ENCODE results near the gene NCK2. TPM values are rescaled to one million over a fixed set of nuclear protein-coding genes. Genes with fewer than 3 reads are reported as not detected.
A peak's percentile ranks its signal among the peaks of the same experiment; 100 is the strongest.

The NCK2 gene
- total RNA-seq, 4 donors from 2014 or later, result 56.1 to 69.6 (median 58.7) TPM

DNA sequence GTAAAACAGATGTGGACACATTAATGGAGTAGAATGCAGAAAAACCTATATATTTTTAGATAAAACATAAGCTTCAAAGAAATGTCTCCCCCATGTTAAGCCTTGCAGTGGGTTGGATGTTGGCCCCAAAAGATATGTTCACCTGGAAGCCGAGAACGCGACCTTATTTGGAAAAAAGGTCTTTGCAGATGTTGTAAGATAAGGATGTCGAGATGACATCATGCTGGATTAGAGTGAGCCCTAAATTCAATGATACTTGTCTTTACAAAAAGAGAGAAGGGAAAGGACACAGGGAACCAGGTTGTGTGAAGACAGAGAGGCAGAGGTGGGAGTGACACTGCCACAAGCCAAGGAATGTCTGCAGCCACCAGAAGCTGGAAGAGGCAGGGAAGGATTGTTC lies 3.1 kb upstream of the NCK2 start:
- intact Hi-C loops (cut with DNase I; ENCODE audit: low total_unique reads), result no loop called here
- no peak overlapping the region for H3K4me3 ChIP-seq (ENCODE audit: low read depth, poor library complexity, severe bottlenecking)
- WGBS, 2 donors, result 94 to 96% methylated on average over 4 of the region's 4 CpGs
- DNase-seq (ENCODE audit: low spot score in 2 of 2), result no peak
- TF ChIP-seq POLR2A (IDR thresholded peaks at IDR 0.05), result no peak
- TF ChIP-seq, protein P1, sequence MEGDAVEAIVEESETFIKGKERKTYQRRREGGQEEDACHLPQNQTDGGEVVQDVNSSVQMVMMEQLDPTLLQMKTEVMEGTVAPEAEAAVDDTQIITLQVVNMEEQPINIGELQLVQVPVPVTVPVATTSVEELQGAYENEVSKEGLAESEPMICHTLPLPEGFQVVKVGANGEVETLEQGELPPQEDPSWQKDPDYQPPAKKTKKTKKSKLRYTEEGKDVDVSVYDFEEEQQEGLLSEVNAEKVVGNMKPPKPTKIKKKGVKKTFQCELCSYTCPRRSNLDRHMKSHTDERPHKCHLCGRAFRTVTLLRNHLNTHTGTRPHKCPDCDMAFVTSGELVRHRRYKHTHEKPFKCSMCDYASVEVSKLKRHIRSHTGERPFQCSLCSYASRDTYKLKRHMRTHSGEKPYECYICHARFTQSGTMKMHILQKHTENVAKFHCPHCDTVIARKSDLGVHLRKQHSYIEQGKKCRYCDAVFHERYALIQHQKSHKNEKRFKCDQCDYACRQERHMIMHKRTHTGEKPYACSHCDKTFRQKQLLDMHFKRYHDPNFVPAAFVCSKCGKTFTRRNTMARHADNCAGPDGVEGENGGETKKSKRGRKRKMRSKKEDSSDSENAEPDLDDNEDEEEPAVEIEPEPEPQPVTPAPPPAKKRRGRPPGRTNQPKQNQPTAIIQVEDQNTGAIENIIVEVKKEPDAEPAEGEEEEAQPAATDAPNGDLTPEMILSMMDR (IDR thresholded peaks at IDR 0.05), result no peak

DNA sequence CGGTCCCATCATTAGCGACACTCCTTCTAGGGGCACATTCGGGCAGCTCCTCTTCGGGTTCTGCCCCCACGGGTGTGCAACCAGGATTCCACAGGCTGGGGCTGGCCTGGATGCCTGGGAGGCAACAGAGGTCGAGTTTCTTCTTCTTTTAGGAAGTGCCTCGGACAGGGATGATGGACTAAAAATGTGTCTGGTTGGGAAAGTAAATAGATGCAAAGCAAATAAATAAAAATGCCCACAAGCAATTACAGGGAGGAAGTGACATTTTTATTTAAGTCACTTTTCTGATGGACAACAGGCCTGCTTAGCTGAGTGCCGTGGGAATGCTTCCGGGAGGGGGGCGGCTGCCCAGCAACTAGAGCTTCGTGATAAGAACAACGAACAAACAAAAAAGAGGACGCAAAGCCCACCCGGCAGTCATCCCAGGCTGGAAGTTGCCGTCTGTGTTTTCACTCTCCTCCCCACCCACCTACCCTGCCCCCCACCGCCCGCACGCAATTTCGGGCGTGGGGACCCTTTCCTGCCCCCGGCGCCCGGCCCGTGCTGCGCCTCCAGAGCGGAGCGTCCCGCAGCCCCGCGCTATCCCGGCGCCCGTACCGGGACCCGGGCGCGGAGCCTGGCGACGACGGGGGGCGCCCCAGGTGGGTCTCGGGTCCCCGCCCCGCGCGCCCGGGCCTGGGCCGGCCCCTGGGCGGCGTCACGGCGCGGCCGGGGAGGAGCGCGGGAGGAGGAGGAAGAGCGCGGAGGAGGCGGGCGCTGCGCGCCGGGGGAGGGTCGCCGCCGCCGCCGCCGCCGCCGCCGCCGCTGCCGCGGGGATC lies 412 bp upstream of the NCK2 start:
- TF ChIP-seq POLR2A (IDR thresholded peaks at IDR 0.05), result no peak
- TF ChIP-seq, protein P1 (IDR thresholded peaks at IDR 0.05), result no peak
- DNase-seq (ENCODE audit: low spot score in 2 of 2), result peak in 1 of 2 donors; percentile 88
- peak overlapping the region; percentile 40 for H3K4me3 ChIP-seq (ENCODE audit: low read depth, poor library complexity, severe bottlenecking)
- intact Hi-C loops (cut with DNase I; ENCODE audit: low total_unique reads), result no loop called here
- WGBS, 2 donors, result 2 to 4% methylated on average over 21 to 23 of the region's 75 CpGs

DNA sequence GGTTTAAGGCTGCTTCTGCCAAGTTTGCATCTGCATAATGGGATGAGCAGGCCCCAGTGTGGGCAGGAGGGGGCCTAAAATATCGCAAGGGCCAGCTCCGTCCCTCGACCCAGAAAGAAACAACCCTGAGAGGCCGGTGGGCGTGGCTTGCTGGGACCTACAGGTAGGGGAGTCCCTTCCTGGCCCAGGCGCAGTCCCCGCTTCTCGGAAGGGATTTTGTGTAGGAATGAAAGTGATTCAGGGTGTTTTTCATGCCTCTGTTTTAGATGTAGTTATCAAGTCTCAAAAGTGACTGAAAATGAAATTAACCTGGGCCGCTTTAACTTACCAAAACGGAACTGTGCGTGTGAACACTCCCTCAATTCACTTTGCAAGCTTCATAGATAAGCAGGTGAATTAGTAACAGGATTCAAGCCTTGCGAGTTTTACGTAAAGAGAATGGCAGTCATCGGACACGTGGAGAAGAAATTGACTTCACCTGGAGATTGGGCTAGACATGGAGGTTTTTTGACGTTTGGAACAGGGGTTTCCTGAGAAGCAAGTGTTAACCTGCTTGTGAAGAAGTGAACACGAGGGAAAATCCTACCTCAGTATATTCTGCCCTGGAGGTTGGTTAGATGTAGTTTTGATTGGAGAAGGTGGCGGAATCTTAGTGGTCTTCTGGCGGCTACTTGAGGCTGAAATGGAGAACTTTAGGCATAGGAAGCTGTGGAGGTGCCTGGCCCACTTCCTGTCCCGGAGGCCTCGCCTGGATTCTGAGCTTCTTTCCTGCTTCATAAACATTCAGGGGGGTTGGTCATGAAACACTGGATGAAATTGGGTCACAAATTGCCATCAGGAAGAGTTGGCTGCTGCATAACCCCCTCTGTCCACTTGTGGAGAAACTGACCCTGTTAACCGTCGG lies 1.7 kb downstream of the NCK2 start:
- TF ChIP-seq POLR2A (IDR thresholded peaks at IDR 0.05), result no peak
- TF ChIP-seq, protein P1 (IDR thresholded peaks at IDR 0.05), result no peak
- peak overlapping the region; percentile 89 for H3K4me3 ChIP-seq (ENCODE audit: low read depth, poor library complexity, severe bottlenecking)
- intact Hi-C loops (cut with DNase I; ENCODE audit: low total_unique reads), result no loop called here
- peak; percentile 57 to 91 for DNase-seq (ENCODE audit: low spot score in 2 of 2)
- 30 to 42% methylated on average over 23 of the region's 23 CpGs for WGBS, 2 donors

DNA sequence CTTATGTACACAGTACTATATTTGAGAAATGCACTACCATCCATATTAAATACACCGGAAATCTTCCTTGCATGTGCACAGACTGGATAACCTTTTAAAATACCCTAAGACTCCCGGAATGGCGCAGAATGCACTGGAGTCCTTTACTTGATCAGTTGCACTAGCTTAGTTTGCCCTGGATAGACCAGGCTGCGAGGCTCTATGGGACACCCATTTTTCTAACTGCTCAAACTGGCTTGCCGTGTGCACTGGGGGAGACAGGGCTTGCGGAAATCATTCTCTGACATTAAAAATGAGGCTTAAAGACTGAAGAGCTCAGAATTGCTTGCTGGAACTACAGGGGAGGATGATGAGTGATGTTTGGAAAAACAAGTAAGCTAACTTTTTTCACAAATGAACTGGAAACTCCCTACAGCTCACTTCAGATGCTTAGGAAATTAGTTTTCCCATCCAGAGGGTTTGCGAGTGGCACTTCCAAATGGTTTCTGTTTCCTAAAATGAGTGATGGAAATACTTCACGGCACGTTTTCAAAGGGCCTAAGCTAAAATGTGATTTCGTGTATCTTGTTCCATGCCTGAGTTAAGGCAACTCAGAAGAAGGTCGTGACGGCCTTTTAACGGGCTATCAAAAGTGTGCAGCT lies 2.7 kb downstream of the NCK2 start:
- DNase-seq (ENCODE audit: low spot score in 2 of 2), result no peak
- 59 to 65% methylated on average over 13 of the region's 13 CpGs for WGBS, 2 donors
- intact Hi-C loops (cut with DNase I; ENCODE audit: low total_unique reads), result no loop called here
- H3K4me3 ChIP-seq (ENCODE audit: low read depth, poor library complexity, severe bottlenecking), result no peak overlapping the region
- TF ChIP-seq, protein P1 (IDR thresholded peaks at IDR 0.05), result no peak
- no peak for TF ChIP-seq POLR2A (IDR thresholded peaks at IDR 0.05)

DNA sequence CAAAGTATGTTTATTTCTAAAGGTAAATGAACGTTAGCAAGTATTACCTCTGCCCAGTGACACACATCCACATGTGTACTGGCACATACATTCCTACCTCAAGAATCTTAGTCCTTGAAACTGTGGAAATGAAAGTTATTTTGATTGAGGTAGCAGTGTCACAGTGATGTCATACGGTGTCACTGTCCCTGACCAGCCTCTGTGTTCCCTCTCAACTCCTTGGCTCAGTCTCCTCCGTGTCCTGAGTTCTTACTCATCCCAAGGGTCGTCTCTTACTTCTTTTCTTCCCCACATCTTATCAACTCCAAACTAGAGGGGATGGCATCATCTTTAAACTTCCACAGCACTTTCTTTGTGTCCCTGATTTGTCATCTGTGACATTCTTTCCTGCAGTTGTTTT lies 3.3 kb downstream of the NCK2 start:
- TF ChIP-seq, protein P1 (IDR thresholded peaks at IDR 0.05), result no peak
- no peak for TF ChIP-seq POLR2A (IDR thresholded peaks at IDR 0.05)
- intact Hi-C loops (cut with DNase I; ENCODE audit: low total_unique reads), result no loop called here
- DNase-seq (ENCODE audit: low spot score in 2 of 2), result no peak
- no peak overlapping the region for H3K4me3 ChIP-seq (ENCODE audit: low read depth, poor library complexity, severe bottlenecking)
- 58 to 59% methylated on average over 4 of the region's 4 CpGs for WGBS, 2 donors
